ENCODE results near the gene NAT16. TPM values are rescaled to one million over a fixed set of nuclear protein-coding genes. Genes with fewer than 3 reads are reported as not detected.

NAT16 gene
- total and polyA plus RNA-seq, 9 of the 15 experiments (the other 6 are each of a cell fraction or from before 2014, with no cell fraction given), result 0.04 TPM; not detected in 8

DNA sequence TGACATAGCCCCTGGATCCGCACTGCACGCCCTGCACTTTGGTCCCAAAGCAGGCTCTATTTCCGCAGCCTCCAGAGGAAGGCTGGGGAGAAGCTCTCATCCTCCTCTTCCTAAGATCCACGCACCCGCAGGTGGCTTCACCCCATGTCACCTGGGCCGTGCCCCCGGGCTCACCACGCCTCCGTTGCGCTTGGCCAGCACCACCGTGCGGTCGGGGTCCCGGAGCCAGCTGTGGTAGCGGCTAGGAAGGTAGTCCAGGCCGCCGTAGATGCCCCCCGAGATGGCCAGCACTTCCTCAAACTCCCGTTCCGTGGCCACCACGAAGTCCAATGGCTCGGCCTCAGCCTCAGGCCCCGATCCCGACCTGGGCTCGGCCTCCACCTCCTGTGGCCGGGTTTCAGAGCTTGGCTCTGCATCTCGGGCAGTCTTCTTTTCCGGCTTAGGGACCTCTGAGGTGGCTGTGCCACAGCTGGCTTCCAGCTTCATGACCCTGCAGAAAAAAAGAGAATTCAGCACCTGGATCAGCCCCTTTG lies 5.7 kb downstream of the NAT16 start (continued):
- peak; percentile 32; the same call in 1 of the 2 replicates for TF ChIP-seq SPI1 (IDR thresholded peaks at IDR 0.05; ENCODE audit: borderline replicate concordance, low read depth, low read length)
- TF ChIP-seq ZNF764 (CRISPR knock-in tag; IDR thresholded peaks at IDR 0.05; ENCODE audit: low read depth), result no peak
- no peak for TF ChIP-seq HLTF (IDR thresholded peaks at IDR 0.05)
- peak; percentile 62 for TF ChIP-seq TBP (optimal IDR thresholded peaks at IDR 0.05; ENCODE audit: low read depth, low read length)
- no peak for TF ChIP-seq MYC (IDR thresholded peaks at IDR 0.05; ENCODE audit: low read depth, low read length)
- no peak for TF ChIP-seq MYC (CRISPR knock-in tag; IDR thresholded peaks at IDR 0.05; ENCODE audit: borderline replicate concordance, low read depth)
- no peak for TF ChIP-seq ZC3H11A (IDR thresholded peaks at IDR 0.05; ENCODE audit: low read depth, low read length)
- TF ChIP-seq, protein P1, sequence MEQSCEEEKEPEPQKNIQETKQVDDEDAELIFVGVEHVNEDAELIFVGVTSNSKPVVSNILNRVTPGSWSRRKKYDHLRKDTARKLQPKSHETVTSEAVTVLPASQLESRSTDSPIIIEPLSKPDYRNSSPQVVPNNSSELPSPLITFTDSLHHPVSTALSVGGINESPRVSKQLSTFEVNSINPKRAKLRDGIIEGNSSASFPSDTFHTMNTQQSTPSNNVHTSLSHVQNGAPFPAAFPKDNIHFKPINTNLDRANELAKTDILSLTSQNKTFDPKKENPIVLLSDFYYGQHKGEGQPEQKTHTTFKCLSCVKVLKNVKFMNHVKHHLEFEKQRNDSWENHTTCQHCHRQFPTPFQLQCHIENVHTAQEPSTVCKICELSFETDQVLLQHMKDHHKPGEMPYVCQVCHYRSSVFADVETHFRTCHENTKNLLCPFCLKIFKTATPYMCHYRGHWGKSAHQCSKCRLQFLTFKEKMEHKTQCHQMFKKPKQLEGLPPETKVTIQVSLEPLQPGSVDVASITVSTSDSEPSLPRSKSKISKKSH (CRISPR knock-in tag; IDR thresholded peaks at IDR 0.05), result no peak
- TF ChIP-seq KLF6 (CRISPR knock-in tag; IDR thresholded peaks at IDR 0.05; ENCODE audit: borderline replicate concordance), result no peak
- peak; percentile 67 for TF ChIP-seq POLR2A (conservative IDR thresholded peaks at IDR 0.05)
- no peak for TF ChIP-seq POLR2H (tag; IDR thresholded peaks at IDR 0.05; ENCODE audit: low read depth)
- TF ChIP-seq POU5F1 (IDR thresholded peaks at IDR 0.05; ENCODE audit: borderline replicate concordance, low read depth, low read length, partially characterized antibody), result no peak
- TF ChIP-seq ZNF175 (CRISPR knock-in tag; IDR thresholded peaks at IDR 0.05; ENCODE audit: low read depth), result no peak
- TF ChIP-seq CXXC5 (CRISPR knock-in tag; IDR thresholded peaks at IDR 0.05), result no peak
- no peak for TF ChIP-seq DPF2 (IDR thresholded peaks at IDR 0.05)
- no peak for TF ChIP-seq PHB (CRISPR knock-in tag; IDR thresholded peaks at IDR 0.05)
- TF ChIP-seq SMARCB1 (IDR thresholded peaks at IDR 0.05; ENCODE audit: insufficient read length, low read depth), result no peak
- no peak for TF ChIP-seq PURB (CRISPR knock-in tag; IDR thresholded peaks at IDR 0.05; ENCODE audit: low read depth)
- TF ChIP-seq ARID2 (IDR thresholded peaks at IDR 0.05), result no peak
- TF ChIP-seq ZNF696 (CRISPR knock-in tag; conservative IDR thresholded peaks at IDR 0.05), result no peak
- TF ChIP-seq DACH1 (IDR thresholded peaks at IDR 0.05; ENCODE audit: partially characterized antibody), result no peak
- TF ChIP-seq, protein P2, sequence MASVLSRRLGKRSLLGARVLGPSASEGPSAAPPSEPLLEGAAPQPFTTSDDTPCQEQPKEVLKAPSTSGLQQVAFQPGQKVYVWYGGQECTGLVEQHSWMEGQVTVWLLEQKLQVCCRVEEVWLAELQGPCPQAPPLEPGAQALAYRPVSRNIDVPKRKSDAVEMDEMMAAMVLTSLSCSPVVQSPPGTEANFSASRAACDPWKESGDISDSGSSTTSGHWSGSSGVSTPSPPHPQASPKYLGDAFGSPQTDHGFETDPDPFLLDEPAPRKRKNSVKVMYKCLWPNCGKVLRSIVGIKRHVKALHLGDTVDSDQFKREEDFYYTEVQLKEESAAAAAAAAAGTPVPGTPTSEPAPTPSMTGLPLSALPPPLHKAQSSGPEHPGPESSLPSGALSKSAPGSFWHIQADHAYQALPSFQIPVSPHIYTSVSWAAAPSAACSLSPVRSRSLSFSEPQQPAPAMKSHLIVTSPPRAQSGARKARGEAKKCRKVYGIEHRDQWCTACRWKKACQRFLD (CRISPR knock-in tag; IDR thresholded peaks at IDR 0.05), result no peak
- no peak for TF ChIP-seq ZNF384 (IDR thresholded peaks at IDR 0.05; ENCODE audit: low read depth, low read length)
- no peak for TF ChIP-seq ZNF766 (CRISPR knock-in tag; conservative IDR thresholded peaks at IDR 0.05)
- TF ChIP-seq COPS2 (conservative IDR thresholded peaks at IDR 0.05), result no peak
- TF ChIP-seq, protein P3, sequence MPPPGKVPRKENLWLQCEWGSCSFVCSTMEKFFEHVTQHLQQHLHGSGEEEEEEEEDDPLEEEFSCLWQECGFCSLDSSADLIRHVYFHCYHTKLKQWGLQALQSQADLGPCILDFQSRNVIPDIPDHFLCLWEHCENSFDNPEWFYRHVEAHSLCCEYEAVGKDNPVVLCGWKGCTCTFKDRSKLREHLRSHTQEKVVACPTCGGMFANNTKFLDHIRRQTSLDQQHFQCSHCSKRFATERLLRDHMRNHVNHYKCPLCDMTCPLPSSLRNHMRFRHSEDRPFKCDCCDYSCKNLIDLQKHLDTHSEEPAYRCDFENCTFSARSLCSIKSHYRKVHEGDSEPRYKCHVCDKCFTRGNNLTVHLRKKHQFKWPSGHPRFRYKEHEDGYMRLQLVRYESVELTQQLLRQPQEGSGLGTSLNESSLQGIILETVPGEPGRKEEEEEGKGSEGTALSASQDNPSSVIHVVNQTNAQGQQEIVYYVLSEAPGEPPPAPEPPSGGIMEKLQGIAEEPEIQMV (tag; conservative IDR thresholded peaks at IDR 0.05; ENCODE audit: low read depth), result no peak
- peak; percentile 22; the same call in 1 of the 2 replicates for TF ChIP-seq MBD2 (IDR thresholded peaks at IDR 0.05; ENCODE audit: borderline replicate concordance, low read depth)
- no peak for TF ChIP-seq SRSF7 (optimal IDR thresholded peaks at IDR 0.05; ENCODE audit: low read depth, low read length)
- TF ChIP-seq ZNF316 (IDR thresholded peaks at IDR 0.05), result 0 out of 2 replicates have a peak, but pooled peaks have one; percentile 15
